Activated CD8-positive, alpha-beta memory T cell treated with anti-CD3 and anti-CD28 coated beads, Interleukin-2, amount 50 U/mL, for 24 hours (primary cell): ENCODE data around the gene SBK2.
"Not testable (repeated sequence)": the region's sequence is repeated elsewhere in the genome, so short reads cannot be mapped to it uniquely, and the experiment has no call there.

Experiments
- DNase-seq: peaks from one replicate; pipeline ENCODE4 v3.0.0-alpha.2; 2020; ENCODE audit errors: extremely low read depth

Gene SBK2, protein sequence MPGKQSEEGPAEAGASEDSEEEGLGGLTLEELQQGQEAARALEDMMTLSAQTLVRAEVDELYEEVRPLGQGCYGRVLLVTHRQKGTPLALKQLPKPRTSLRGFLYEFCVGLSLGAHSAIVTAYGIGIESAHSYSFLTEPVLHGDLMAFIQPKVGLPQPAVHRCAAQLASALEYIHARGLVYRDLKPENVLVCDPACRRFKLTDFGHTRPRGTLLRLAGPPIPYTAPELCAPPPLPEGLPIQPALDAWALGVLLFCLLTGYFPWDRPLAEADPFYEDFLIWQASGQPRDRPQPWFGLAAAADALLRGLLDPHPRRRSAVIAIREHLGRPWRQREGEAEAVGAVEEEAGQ

GRCh38 chr19:55536951-55537740 is at the start of gene SBK2:
SBK2 (minus strand) TSS chr19:55537133; CDS start chr19:55536294, 839 bp downstream.
- DNase-seq: no peak

DNA sequence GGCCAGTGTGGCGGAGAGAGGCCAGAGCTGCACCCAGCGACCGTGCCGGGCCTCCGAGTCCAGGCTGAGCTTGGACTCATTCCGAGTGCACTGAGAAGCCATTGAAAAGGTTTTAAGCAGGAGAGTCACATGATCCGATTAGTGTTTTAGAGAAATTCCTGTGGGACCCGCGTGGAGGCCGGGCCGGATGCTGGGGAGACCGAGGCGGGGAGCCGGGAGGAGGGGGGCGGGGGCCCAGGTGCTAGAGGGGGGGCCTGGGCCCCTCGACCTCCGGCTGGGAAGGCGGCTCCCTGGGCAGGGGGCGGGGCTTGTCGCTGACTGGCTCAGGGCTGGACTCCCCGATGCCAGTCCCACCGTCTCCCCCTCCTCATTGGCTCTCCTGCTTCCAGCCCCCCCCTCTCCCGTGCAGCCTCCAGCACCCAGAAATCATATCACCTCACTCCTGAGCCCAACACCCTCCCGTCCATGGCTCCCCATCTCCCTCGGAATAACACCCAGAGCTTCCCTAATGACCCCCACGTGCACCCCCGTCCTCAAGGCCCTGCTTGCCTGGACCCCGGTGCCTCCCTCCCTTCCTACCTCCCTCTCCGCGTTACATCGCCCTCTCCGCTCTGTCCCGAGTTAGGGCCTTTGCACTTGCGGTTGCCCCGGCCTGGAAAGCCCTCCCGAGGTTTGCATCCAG is 48.9 kb upstream of the SBK2 start:
- DNase-seq: no peak

DNA sequence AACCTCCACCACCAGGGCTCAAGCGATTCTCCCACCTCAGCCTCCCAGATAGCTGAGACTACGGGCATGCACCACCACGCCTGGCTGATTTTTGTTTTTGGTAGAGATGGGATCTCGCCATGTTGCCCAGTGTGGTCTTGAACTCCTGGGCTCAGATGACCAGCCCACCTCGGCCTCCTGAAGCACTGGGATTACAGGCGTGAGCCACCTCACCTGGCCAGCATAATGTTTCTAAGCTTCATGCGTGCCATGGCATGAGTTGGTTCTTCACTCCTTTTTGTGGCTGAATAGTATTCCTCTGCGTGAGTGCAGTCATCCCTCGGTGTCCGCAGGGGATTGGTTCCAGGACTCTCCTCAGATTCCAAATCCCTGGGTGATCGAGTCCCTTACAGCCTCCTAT is 47.9 kb upstream of the SBK2 start:
- no peak for DNase-seq

DNA sequence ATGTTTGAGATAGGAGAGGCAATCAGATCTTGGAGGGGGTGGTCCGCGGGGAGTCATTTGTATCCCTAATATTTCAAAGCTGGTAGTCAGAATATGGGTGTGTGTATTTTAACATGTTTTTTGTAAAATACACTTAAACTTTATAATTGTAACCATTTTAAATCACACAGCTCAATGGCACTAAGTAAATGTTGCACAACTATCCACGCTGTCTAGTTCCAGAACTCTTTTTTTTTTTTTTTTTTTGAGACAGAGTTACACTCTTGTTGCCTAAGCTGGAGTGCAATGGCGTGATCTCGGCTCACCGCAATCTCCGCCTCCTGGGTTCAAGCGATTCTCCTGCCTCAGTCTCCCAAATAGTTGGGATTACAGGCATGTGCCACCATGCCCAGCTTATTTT is 47.0 kb upstream of the SBK2 start:
- DNase-seq: not testable (repeated sequence)

GRCh38 chr19:55582284-55582683 is 45.4 kb upstream of the SBK2 start:
- not testable (repeated sequence) for DNase-seq

DNA sequence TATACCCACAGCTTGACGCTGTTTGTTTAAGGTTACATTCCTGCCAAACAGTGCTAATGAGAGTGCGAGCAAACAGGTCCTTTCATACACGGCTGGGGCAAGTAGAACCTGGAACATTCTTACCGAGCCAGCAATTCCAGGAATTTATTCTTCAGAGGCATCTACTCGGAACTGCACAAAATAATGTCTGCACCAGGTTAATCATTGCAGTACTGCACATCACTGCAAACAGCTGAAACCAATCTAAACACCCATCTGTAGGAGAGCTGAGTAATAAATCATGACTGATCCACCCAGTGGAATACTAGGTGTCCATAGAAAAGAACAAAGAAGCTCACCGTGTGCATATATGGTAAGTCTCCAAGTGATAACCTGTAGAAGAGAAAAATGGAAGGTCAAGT is 44.9 kb upstream of the SBK2 start:
- no peak for DNase-seq

DNA sequence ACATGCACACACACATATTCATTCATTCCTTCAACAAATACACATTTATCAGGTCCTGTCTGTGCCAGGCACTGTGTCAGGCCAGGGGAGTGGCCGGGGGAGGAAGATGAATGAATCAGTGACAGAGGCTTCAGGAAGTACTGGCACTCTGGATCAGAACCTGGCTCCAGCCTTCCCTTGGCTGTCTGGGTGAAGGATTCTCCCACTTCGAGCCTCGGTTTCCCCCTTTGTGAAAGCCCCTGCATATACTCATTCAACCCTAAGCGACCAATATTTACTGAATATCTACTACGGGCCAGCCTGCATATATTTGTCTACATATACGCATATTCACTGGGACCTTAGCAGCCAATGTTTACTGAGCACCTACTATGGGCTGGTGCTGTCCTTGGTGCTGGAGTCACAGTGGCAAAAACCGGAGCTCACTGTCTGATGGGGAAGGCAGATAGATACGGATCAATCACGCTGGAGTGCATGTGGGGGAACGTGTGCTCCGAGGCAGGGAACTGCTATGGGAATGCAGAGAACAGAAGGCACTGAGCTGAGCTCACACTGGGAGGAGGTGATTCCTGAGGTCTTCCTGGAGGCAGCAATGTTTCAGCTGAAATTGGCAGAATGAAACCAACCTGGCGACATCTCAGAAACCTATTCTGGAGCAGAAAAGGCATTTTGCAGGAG is 44.4 kb upstream of the SBK2 start:
- DNase-seq: no peak

GRCh38 chr19:55580628-55581144 is 43.8 kb upstream of the SBK2 start, which contains the start of gene ZNF579:
ZNF579 (minus strand) TSS chr19:55580848; CDS start chr19:55579639, 1,209 bp downstream.
- DNase-seq: peak; percentile 57

DNA sequence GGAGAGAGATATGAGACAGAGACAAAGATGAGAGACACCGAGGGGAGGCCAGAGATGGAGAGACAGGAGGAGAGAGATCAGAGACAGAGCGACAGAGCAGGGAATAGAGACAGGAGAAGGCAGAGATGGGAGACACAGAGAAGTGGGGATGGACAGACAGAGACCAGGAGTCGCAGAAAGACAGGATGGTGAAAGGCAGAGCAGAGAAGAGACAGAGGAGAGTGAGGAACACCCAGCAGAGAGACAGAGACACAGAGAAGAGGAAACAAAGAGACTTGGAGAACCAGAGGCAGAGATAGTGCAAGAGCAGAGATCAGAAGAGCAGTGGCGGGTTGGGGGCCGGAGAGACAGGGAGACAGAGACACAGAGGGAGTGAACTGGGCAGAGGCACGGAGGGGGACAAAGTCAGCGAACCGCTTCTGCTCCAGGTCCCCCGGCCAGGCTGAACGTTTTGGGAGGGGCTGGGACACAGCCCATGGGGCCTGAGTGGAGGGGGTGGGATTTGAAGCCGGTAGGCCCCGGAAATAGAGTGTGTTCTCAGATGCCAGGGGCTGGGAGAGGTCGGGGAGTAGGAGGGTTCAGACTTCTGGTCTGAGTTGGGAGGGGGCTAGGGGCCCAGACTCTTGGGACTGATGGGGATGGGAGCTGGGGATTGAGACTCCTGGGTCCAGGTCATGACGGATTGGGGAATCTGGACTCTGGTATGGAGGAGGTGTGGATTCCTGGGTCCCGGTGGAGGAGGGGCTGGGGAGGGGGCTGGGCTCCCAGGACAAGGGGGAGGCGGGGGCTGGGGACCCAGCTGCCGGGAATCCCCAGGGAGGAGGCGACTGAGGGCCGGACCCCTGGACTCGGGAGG is 43.1 kb upstream of the SBK2 start:
- DNase-seq: no peak

DNA sequence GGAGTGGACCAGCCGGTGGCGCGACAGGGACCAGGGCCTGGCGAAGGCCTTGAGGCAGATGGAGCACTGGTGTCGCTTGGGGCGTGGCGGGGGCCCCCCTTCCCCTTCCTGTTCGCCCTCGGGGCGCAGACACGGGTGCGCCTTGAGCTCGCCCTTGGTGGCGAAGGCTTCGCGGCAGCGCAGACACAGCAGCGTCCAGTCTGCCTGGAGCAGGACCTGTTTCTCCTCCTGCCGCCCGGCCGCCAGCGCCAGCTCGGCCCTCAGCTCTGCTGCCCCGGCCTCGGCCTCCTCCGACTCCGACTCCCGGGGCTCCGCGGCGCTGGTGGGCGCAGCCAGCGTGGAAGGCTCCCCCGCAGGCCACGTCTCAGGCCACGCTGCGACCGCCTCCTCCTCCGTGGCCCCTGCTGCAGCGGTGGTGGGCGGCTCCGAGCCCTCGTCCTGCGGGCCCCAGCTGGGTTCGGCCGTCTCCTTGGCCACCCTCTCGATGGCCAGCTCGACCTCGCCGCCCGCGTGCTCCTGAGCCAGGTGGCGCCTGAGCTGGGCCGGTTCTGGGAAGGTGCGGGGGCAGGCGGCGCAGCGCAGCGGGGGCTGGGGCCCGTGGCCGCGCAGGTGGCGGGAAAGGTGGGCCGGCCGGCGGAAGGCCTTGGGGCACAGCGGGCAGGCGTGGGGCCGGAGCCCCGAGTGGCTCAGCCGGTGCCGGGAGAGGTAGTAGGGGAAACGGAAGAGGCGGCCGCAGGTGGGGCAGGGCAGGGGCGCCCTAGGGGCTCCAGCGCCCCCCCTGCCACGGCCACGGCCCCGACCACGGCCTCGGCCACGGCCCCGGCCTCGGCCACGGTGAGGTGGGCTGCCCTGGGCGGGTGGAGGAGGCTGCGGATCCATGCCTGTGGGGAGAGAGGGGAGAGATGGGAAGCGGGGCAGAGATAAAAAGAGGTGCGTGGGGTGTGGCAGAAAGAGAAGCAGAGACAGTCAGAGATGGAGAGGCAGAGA is 42.1 kb upstream of the SBK2 start:
- no peak for DNase-seq

- no peak for DNase-seq
Measured at GRCh38 chr19:55578031-55578760, 41.3 kb upstream of the SBK2 start.

DNA sequence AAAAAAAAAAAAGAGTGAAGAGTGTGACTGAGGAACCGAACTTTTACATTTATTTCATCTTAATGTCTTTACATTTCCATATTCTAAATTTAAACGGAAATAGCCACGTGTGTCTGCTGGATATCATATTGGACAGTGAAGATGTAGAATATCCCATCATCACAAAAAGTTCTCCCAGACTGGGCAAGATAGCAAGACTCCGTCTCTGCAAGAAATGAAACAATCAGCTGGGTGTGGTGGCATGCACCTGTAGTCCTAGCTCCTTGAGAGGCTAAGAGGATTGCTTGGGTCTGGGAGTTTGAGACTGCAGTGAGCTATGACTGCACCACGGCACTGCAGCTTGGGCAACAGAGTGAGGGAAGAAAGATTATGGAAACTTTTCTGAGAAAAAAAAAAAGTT is 39.8 kb upstream of the SBK2 start:
- no peak for DNase-seq

DNA sequence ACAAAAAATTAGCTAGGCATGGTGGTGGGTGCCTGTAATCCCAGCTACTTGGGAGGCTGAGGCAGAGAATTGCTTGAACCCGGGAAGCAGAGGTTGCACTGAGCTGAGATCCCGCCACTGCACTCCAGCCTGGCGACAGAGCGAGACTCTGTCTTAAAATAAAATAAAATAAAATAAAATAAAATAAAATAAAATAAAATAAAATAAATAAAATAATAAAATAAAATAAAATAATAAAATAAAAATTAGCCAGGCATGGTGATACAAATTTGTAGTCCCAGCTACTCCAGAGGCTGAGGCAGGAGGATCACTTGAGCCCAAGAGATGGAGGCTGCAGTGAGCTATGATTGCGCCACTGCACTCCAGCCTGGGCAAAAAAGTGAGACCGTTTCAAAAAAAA is 37.0 kb upstream of the SBK2 start:
- DNase-seq: not testable (repeated sequence)

GRCh38 chr19:55569477-55569876 is 32.5 kb upstream of the SBK2 start:
- DNase-seq: not testable (repeated sequence)

GRCh38 chr19:55567708-55568328 is 30.9 kb upstream of the SBK2 start:
- DNase-seq: no peak

GRCh38 chr19:55566823-55567222 is 29.9 kb upstream of the SBK2 start:
- DNase-seq: no peak

DNA sequence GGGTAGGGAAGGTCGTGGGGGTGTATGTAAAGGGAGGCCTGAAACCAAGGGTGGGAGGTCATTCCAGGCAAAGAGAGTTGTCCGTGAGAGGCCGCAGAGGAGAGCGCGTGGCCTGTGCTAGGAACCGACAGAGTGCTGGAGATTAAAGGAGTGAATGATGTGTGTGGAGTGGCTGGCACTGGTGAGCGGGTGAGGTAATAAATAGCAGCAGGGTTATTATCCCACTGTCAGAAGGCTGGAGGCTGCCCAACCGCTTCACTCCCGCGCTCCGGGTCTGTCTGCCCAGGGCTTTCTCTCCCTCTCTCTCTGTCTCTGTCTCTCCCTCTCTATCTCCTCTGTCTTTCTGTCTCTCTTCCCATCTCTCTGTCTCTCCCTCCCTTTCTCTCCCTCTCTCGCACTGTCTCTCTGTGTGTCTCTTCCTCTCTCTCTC is 26.3 kb upstream of the SBK2 start:
- DNase-seq: no peak

DNA sequence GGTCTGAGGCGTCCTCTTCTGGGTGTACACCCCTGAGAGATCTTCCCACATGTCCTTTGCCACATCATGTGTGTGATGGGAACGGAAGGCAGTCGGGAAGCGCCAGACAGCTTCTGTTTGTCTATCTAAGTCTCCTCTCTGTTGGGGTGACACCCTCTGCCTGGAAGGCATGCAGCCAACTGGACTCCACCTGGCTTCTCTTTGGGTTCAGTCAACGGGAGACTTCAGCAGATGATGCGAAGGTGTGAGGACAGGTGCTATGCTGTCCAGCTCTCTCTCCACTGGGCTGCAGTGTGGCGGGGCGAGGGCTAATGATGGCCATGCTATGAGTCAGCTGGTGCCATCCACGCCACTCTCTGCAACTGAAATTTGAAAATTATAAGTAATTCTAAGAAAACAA is 22.8 kb upstream of the SBK2 start:
- no peak for DNase-seq
